Measurements from ENCODE around the gene PLCB1. TPM values are rescaled to one million over a fixed set of nuclear protein-coding genes. Genes with fewer than 3 reads are reported as not detected.

PLCB1 gene
- total RNA-seq, 1 experiment from 2014 or later, result 5.8 TPM

GRCh38 chr20:8121666-8122065 is 10.4 kb upstream of the PLCB1 start:
- no peak overlapping the region for H3K4me3 ChIP-seq (ENCODE audit: insufficient read depth, low read depth, low read length)
- no peaks in the 10 kb centered on the region for H3K27me3 ChIP-seq (ENCODE audit: control insufficient read depth, insufficient read depth, low read length)
- no peaks in the 10 kb centered on the region for H3K36me3 ChIP-seq (replicated peaks; ENCODE audit: control insufficient read depth, insufficient read depth, low read length)
- no peak for DNase-seq

GRCh38 chr20:8124639-8125038 is 7.4 kb upstream of the PLCB1 start:
- no peak for DNase-seq
- H3K27me3 ChIP-seq (ENCODE audit: control insufficient read depth, insufficient read depth, low read length), result no peaks in the 10 kb centered on the region
- no peak overlapping the region for H3K4me3 ChIP-seq (ENCODE audit: insufficient read depth, low read depth, low read length)
- no peaks in the 10 kb centered on the region for H3K36me3 ChIP-seq (replicated peaks; ENCODE audit: control insufficient read depth, insufficient read depth, low read length)

GRCh38 chr20:8126181-8126580 is 5.9 kb upstream of the PLCB1 start:
- no peak for DNase-seq
- Histone ChIP-seq H3K36me3 (replicated peaks; ENCODE audit: control insufficient read depth, insufficient read depth, low read length) (no peaks in the 10 kb centered on the region), H3K27me3 (ENCODE audit: control insufficient read depth, insufficient read depth, low read length) (peaks cover 5% of the 10 kb centered on the region), H3K4me3 (ENCODE audit: insufficient read depth, low read depth, low read length) (no peak overlapping the region)

- H3K4me3 ChIP-seq (ENCODE audit: insufficient read depth, low read depth, low read length), result no peak overlapping the region
- peaks cover 8% of the 10 kb centered on the region for H3K27me3 ChIP-seq (ENCODE audit: control insufficient read depth, insufficient read depth, low read length)
- no peaks in the 10 kb centered on the region for H3K36me3 ChIP-seq (replicated peaks; ENCODE audit: control insufficient read depth, insufficient read depth, low read length)
- no peak for DNase-seq
Measured at GRCh38 chr20:8126841-8127378, 5.2 kb upstream of the PLCB1 start.

- no peaks in the 10 kb centered on the region for H3K36me3 ChIP-seq (replicated peaks; ENCODE audit: control insufficient read depth, insufficient read depth, low read length)
- peaks cover 11% of the 10 kb centered on the region for H3K27me3 ChIP-seq (ENCODE audit: control insufficient read depth, insufficient read depth, low read length)
- H3K4me3 ChIP-seq (ENCODE audit: insufficient read depth, low read depth, low read length), result no peak overlapping the region
- no peak for DNase-seq
Measured at GRCh38 chr20:8127553-8128255, 4.4 kb upstream of the PLCB1 start.

GRCh38 chr20:8128291-8129060 is 3.6 kb upstream of the PLCB1 start:
- H3K27me3 ChIP-seq (ENCODE audit: control insufficient read depth, insufficient read depth, low read length), result peaks cover 19% of the 10 kb centered on the region
- H3K36me3 ChIP-seq (replicated peaks; ENCODE audit: control insufficient read depth, insufficient read depth, low read length), result no peaks in the 10 kb centered on the region
- no peak overlapping the region for H3K4me3 ChIP-seq (ENCODE audit: insufficient read depth, low read depth, low read length)
- no peak for DNase-seq

GRCh38 chr20:8129211-8129976 is 2.7 kb upstream of the PLCB1 start:
- no peak overlapping the region for H3K4me3 ChIP-seq (ENCODE audit: insufficient read depth, low read depth, low read length)
- H3K36me3 ChIP-seq (replicated peaks; ENCODE audit: control insufficient read depth, insufficient read depth, low read length), result no peaks in the 10 kb centered on the region
- DNase-seq, result no peak
- H3K27me3 ChIP-seq (ENCODE audit: control insufficient read depth, insufficient read depth, low read length), result peaks cover 28% of the 10 kb centered on the region

GRCh38 chr20:8130840-8131526 is 1.1 kb upstream of the PLCB1 start:
- Histone ChIP-seq H3K36me3 (replicated peaks; ENCODE audit: control insufficient read depth, insufficient read depth, low read length) (no peaks in the 10 kb centered on the region), H3K27me3 (ENCODE audit: control insufficient read depth, insufficient read depth, low read length) (peaks cover 29% of the 10 kb centered on the region), H3K4me3 (ENCODE audit: insufficient read depth, low read depth, low read length) (peak overlapping the region; percentile 60)
- DNase-seq, result no peak

- peak; percentile 66 for DNase-seq
- Histone ChIP-seq H3K27me3 (ENCODE audit: control insufficient read depth, insufficient read depth, low read length) (peaks cover 29% of the 10 kb centered on the region), H3K36me3 (replicated peaks; ENCODE audit: control insufficient read depth, insufficient read depth, low read length) (no peaks in the 10 kb centered on the region), H3K4me3 (ENCODE audit: insufficient read depth, low read depth, low read length) (peak overlapping the region; percentile 60)
Measured at GRCh38 chr20:8132484-8133309, 631 bp downstream of the PLCB1 start.

GRCh38 chr20:8133310-8133768 is 1.3 kb downstream of the PLCB1 start:
- Histone ChIP-seq H3K36me3 (replicated peaks; ENCODE audit: control insufficient read depth, insufficient read depth, low read length) (no peaks in the 10 kb centered on the region), H3K4me3 (ENCODE audit: insufficient read depth, low read depth, low read length) (peak overlapping the region; percentile 60; the same call in 1 of the 2 replicates), H3K27me3 (ENCODE audit: control insufficient read depth, insufficient read depth, low read length) (peaks cover 29% of the 10 kb centered on the region)
- DNase-seq, result no peak

- peaks cover 29% of the 10 kb centered on the region for H3K27me3 ChIP-seq (ENCODE audit: control insufficient read depth, insufficient read depth, low read length)
- no peaks in the 10 kb centered on the region for H3K36me3 ChIP-seq (replicated peaks; ENCODE audit: control insufficient read depth, insufficient read depth, low read length)
- no peak for DNase-seq
- H3K4me3 ChIP-seq (ENCODE audit: insufficient read depth, low read depth, low read length), result no peak overlapping the region
Measured at GRCh38 chr20:8133851-8134451, 1.9 kb downstream of the PLCB1 start.

GRCh38 chr20:8139899-8140298 is 7.8 kb downstream of the PLCB1 start:
- Histone ChIP-seq H3K36me3 (replicated peaks; ENCODE audit: control insufficient read depth, insufficient read depth, low read length) (no peaks in the 10 kb centered on the region), H3K27me3 (ENCODE audit: control insufficient read depth, insufficient read depth, low read length) (no peaks in the 10 kb centered on the region), H3K4me3 (ENCODE audit: insufficient read depth, low read depth, low read length) (no peak overlapping the region)
- no peak for DNase-seq

- Histone ChIP-seq H3K27me3 (ENCODE audit: control insufficient read depth, insufficient read depth, low read length) (no peaks in the 10 kb centered on the region), H3K36me3 (replicated peaks; ENCODE audit: control insufficient read depth, insufficient read depth, low read length) (no peaks in the 10 kb centered on the region), H3K4me3 (ENCODE audit: insufficient read depth, low read depth, low read length) (no peak overlapping the region)
- no peak for DNase-seq
Measured at GRCh38 chr20:8143474-8143873, 11.4 kb downstream of the PLCB1 start.

Measured in H7 (cell line).